NB4 (cell line): ENCODE data around the gene TNFRSF8.

ENCODE experiments used
- DNase-seq: peaks from one replicate; pipeline ENCODE4 v3.0.0; 2010; ENCODE audit warnings: low read depth
- H3K4me3 ChIP-seq: one replicate; pipeline ENCODE4 v1.5.1; 2011; ENCODE audit warnings: mild to moderate bottlenecking, low read depth, low read length, moderate library complexity
- CTCF ChIP-seq: IDR thresholded peaks from one replicate; pipeline ENCODE4 v1.5.1; 2012; ENCODE audit warnings: low read depth, low read length
- MAX ChIP-seq: IDR thresholded peaks from 2 replicates; pipeline ENCODE4 v1.6.1; 2011; ENCODE audit warnings: low read depth, low read length
- MYC ChIP-seq: IDR thresholded peaks from 2 replicates; pipeline ENCODE4 v1.6.1; 2011; ENCODE audit warnings: low read depth, low read length
- POLR2A ChIP-seq: IDR thresholded peaks from 2 replicates; pipeline ENCODE4 v1.6.1; 2011; ENCODE audit warnings: mild to moderate bottlenecking; ENCODE audit not compliant: insufficient read length; ENCODE audit errors: extremely low read depth

The TNFRSF8 gene

GRCh38 chr1:12076425-12077005 lies 13.4 kb downstream of the TNFRSF8 start:
- no peak for DNase-seq
- no peak for TF ChIP-seq CTCF
- no peak for TF ChIP-seq MAX
- TF ChIP-seq POLR2A, result no peak
- TF ChIP-seq MYC, result no peak
- H3K4me3 ChIP-seq, result no peak overlapping the region

- no peak for DNase-seq
- TF ChIP-seq POLR2A, result no peak
- TF ChIP-seq CTCF, result no peak
- no peak for TF ChIP-seq MYC
- no peak for TF ChIP-seq MAX
- H3K4me3 ChIP-seq, result no peak overlapping the region
These were observed 15.5 kb downstream of the TNFRSF8 start for GRCh38 chr1:12078575-12078937.

GRCh38 chr1:12078938-12079861 lies 16.1 kb downstream of the TNFRSF8 start:
- DNase-seq, result peak; percentile 57
- TF ChIP-seq CTCF, result peak; percentile 68
- TF ChIP-seq MYC, result no peak
- no peak overlapping the region for H3K4me3 ChIP-seq

GRCh38 chr1:12080156-12080555 lies 17.1 kb downstream of the TNFRSF8 start:
- TF ChIP-seq POLR2A, result no peak
- TF ChIP-seq MAX, result no peak
- no peak for TF ChIP-seq MYC
- no peak overlapping the region for H3K4me3 ChIP-seq
- DNase-seq, result no peak

- no peak for DNase-seq
- no peak overlapping the region for H3K4me3 ChIP-seq
- TF ChIP-seq MYC (no peak), MAX (no peak)
These were observed 17.9 kb downstream of the TNFRSF8 start for GRCh38 chr1:12080773-12081556.

GRCh38 chr1:12081648-12082396 lies 18.7 kb downstream of the TNFRSF8 start:
- no peak for DNase-seq
- TF ChIP-seq CTCF (no peak), POLR2A (no peak), MAX (no peak), MYC (no peak)
- no peak overlapping the region for H3K4me3 ChIP-seq
